Endodermal cell (in vitro differentiated cells): ENCODE data around the gene SRSF2. TPM values are rescaled to one million over a fixed set of nuclear protein-coding genes. Genes with fewer than 3 reads are reported as not detected.

Experiments
- DNase-seq: peaks from one replicate; pipeline ENCODE4 v3.0.0-alpha.2; 2017
- H3K27ac ChIP-seq: 2 replicates; pipeline ENCODE4 v1.5.1; 2013; ENCODE audit warnings: mild to moderate bottlenecking, low read depth, low read length, moderate library complexity
- H3K27me3 ChIP-seq: 2 replicates; pipeline ENCODE4 v1.6.1; 2013; ENCODE audit warnings: mild to moderate bottlenecking, low read length, moderate library complexity; ENCODE audit not compliant: insufficient read depth, control insufficient read depth, poor library complexity, severe bottlenecking
- H3K36me3 ChIP-seq: 2 replicates; pipeline ENCODE4 v1.7.0; 2013; ENCODE audit warnings: mild to moderate bottlenecking, low read length, moderate library complexity; ENCODE audit not compliant: control insufficient read depth, insufficient read depth
- H3K4me1 ChIP-seq: one replicate; pipeline ENCODE4 v1.7.0; 2013; ENCODE audit warnings: low read length; ENCODE audit not compliant: control insufficient read depth, insufficient read depth
- H3K4me3 ChIP-seq: 2 replicates; pipeline ENCODE4 v1.5.1; 2013; ENCODE audit warnings: mild to moderate bottlenecking, low read length, moderate library complexity
- H3K9ac ChIP-seq: 2 replicates; pipeline ENCODE4 v1.6.1; 2013; ENCODE audit warnings: mild to moderate bottlenecking, low read length, moderate library complexity; ENCODE audit not compliant: poor library complexity, severe bottlenecking; ENCODE audit errors: extremely low read depth
- H3K9me3 ChIP-seq: 2 replicates; pipeline ENCODE4 v1.6.1; 2013; ENCODE audit warnings: mild to moderate bottlenecking, low read length, moderate library complexity; ENCODE audit not compliant: control insufficient read depth
- H3K27ac Mint-ChIP-seq: 2 replicates; pipeline ENCODE4 v1.8.0; 2020; ENCODE audit warnings: mixed read lengths
- H3K27me3 Mint-ChIP-seq: 2 replicates; pipeline ENCODE4 v1.8.0; 2021; ENCODE audit warnings: mild to moderate bottlenecking, mixed read lengths; ENCODE audit not compliant: insufficient read depth
- H3K36me3 Mint-ChIP-seq: 2 replicates; pipeline ENCODE4 v1.8.0; 2020; ENCODE audit warnings: low read depth, mixed read lengths
- H3K4me1 Mint-ChIP-seq: 2 replicates; pipeline ENCODE4 v1.8.0; 2020; ENCODE audit warnings: mixed read lengths
- H3K4me3 Mint-ChIP-seq: 2 replicates; pipeline ENCODE4 v1.8.0; 2020; ENCODE audit warnings: mild to moderate bottlenecking, moderate library complexity, mixed read lengths
- H3K9me3 Mint-ChIP-seq: 2 replicates; pipeline ENCODE4 v1.8.0; 2020; ENCODE audit warnings: mild to moderate bottlenecking, mixed read lengths
- WGBS, 2 experiments: methylation state at CpG; one replicate each; pipeline versions ENCODE4 v1.1.5 to v1.1.7; 2013; ENCODE audit warnings: missing lambda C conversion rate in 2 of 2, mixed read lengths in 1 of 2; ENCODE audit not compliant: insufficient coverage in 1 of 2, insufficient read length in 1 of 2; 5-methylcytosine and 5-hydroxymethylcytosine counted together
- total RNA-seq, 2 donors: library from RNA; stranded (reverse); fragmentation: NEBNext Ultra II Directional in 1 of 2; extraction: Animal tissue kit (Norgen Biotek cat#: 25700) in 1 of 2; gene quantifications; 2 replicates in 1 of 2; 3 replicates in 1 of 2; pipeline ENCODE4 v1.2.1, GENCODE V29; 2021
- TF ChIP-seq, protein P1 (sequence below): fragments of 200-600 bp; sonication (generic); conservative IDR thresholded peaks from 2 replicates; pipeline ENCODE4 v1.5.0; 2021; ENCODE audit warnings: antibody characterized with exemption, mild to moderate bottlenecking

SRSF2 gene
- total RNA-seq, 2 donors from 2014 or later = 255 to 307 TPM

DNA sequence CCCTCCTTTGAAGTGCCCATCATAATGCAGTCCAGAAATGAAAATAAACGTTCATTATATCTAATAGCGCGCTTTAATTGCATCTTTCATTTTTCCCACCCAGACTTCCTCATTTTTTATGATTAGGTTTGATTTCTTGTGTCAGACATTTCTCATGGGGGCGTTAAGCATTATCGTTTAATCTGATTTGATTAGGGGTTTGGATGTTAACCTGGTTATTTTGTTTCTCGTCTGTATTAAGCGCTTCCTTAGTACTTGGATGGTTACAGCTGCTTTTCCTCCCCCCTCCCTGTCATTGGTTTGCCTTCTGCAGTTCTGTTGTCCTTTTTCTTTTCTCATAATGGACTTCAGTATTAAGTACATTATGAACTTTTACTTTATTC, 1.3 kb upstream of the SRSF2 start:
- peak overlapping the region; percentile 100 for H3K27ac Mint-ChIP-seq
- H3K36me3 ChIP-seq = peaks cover 49% of the 10 kb centered on the region
- WGBS, 2 experiments = 33% methylated on average over 4 of the region's 7 CpGs; no CpG with 5 or more reads in 1 of the 2 experiments
- peaks cover 9% of the 10 kb centered on the region for H3K4me1 ChIP-seq
- peak overlapping the region; percentile 100 for H3K4me3 Mint-ChIP-seq
- TF ChIP-seq, protein P1, sequence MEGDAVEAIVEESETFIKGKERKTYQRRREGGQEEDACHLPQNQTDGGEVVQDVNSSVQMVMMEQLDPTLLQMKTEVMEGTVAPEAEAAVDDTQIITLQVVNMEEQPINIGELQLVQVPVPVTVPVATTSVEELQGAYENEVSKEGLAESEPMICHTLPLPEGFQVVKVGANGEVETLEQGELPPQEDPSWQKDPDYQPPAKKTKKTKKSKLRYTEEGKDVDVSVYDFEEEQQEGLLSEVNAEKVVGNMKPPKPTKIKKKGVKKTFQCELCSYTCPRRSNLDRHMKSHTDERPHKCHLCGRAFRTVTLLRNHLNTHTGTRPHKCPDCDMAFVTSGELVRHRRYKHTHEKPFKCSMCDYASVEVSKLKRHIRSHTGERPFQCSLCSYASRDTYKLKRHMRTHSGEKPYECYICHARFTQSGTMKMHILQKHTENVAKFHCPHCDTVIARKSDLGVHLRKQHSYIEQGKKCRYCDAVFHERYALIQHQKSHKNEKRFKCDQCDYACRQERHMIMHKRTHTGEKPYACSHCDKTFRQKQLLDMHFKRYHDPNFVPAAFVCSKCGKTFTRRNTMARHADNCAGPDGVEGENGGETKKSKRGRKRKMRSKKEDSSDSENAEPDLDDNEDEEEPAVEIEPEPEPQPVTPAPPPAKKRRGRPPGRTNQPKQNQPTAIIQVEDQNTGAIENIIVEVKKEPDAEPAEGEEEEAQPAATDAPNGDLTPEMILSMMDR = no peak
- DNase-seq = no peak
- no peaks in the 10 kb centered on the region for H3K27me3 ChIP-seq
- H3K27ac ChIP-seq = peak overlapping the region; percentile 99
- peaks cover 28% of the 10 kb centered on the region for H3K4me1 Mint-ChIP-seq
- H3K27me3 Mint-ChIP-seq = no peaks in the 10 kb centered on the region
- H3K9ac ChIP-seq = peak overlapping the region; percentile 95
- H3K9me3 ChIP-seq = no peaks in the 10 kb centered on the region
- no peaks in the 10 kb centered on the region for H3K9me3 Mint-ChIP-seq
- H3K36me3 Mint-ChIP-seq = peaks cover 46% of the 10 kb centered on the region
- H3K4me3 ChIP-seq = peak overlapping the region; percentile 100

DNA sequence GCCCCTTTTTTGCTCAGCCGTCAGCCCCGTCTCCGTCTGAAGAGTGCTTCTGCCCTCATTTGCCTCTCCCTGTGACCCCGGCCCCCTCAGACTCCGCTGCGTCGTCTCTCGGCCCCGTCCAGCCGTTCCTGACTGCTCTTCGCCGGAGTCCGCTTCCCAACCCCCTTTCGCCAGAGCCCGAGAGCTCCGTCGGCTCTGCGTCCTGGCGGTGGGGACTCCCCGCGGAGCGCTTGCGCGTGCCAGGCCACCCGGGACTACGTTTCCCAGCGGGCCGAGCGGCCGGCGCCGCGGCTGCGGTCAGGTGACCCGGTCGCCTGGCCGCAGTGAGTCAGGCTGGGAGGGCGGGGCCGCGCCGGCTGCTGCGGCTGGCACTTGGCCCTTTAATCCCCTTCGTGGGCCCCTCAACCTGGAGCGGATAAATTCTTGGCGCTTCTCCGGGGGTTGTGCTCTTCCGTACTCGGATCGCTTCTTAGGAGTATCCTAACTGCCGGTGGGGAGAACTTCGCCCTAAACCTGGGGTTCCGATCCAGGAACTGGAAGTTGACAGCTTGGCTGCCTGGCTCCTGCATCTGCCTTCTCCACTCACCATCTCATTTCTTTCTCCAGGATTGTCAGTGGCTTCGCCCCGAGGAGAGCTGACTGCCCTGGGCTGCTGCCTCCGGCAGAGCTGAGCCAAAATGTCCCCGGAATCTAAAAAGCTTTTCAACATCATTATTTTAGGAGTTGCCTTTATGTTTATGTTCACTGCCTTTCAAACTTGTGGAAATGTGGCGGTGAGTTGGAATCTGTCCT, 741 bp upstream of the SRSF2 start, which contains the start of gene MFSD11:
Gene MFSD11 (plus strand): TSS at position 444 of the 792 bp plus-strand sequence. CDS start 234 bp downstream, at position 678.
- WGBS, 2 experiments = 0% methylated on average over 27 to 57 of the region's 57 CpGs
- Histone ChIP-seq H3K4me1 (peaks cover 9% of the 10 kb centered on the region), H3K27me3 (no peaks in the 10 kb centered on the region), H3K36me3 (peaks cover 52% of the 10 kb centered on the region), H3K4me3 (peak within 1 kb of the TSS; percentile 100), H3K9me3 (no peaks in the 10 kb centered on the region), H3K9ac (peak within 1 kb of the TSS; percentile 96), H3K27ac (peak within 1 kb of the TSS; percentile 99)
- TF ChIP-seq, protein P1 = no peak
- Mint-ChIP-seq H3K4me3 (peak within 1 kb of the TSS; percentile 100), H3K9me3 (no peaks in the 10 kb centered on the region), H3K27me3 (no peaks in the 10 kb centered on the region), H3K27ac (peak within 1 kb of the TSS; percentile 100), H3K36me3 (peaks cover 48% of the 10 kb centered on the region), H3K4me1 (peaks cover 28% of the 10 kb centered on the region)
- DNase-seq = peak; percentile 99

DNA sequence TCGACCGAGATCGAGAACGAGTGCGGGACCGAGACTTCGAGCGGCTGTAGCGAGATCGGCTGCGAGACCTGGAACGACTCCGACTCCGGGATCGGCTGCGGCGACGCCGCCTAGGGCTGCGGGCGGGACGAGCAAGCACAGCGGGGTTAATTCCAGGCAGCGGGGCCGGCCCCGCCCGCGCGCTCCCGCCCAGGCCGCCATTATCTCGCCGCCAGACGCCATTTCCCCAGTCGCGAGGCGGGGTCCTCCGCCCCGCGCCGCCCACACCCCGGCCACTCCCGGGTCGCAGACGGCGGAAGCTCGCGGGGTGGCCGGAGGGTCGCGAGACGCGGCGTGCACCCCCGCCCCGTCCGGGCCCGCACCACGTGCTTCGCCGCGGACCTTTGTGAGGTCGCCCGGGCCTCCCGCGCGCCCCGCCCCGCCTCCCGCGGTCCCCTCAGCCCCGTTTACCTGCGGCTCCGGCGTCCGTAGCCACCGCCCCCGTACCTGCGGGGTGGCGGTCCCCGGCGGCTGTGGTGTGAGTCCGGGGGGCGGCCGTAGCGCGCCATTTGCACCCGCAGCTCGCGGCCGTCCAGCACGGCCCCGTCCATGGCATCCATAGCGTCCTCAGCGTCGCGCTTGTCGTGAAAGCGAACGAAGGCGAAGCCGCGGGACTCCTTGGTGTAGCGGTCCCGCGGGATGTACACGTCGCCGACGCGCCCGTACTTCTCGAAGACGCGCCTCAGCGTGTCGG, 616 bp downstream of the SRSF2 start:
- H3K27ac Mint-ChIP-seq = peak overlapping the region; percentile 98
- H3K9me3 Mint-ChIP-seq = no peaks in the 10 kb centered on the region
- H3K4me1 Mint-ChIP-seq = peaks cover 28% of the 10 kb centered on the region
- peak; percentile 86 for DNase-seq
- Histone ChIP-seq H3K27ac (peak overlapping the region; percentile 95), H3K4me1 (peaks cover 9% of the 10 kb centered on the region), H3K4me3 (peak overlapping the region; percentile 90), H3K36me3 (peaks cover 52% of the 10 kb centered on the region), H3K9ac (peak overlapping the region; percentile 96), H3K9me3 (no peaks in the 10 kb centered on the region), H3K27me3 (no peaks in the 10 kb centered on the region)
- TF ChIP-seq, protein P1 = peak; percentile 47
- peak overlapping the region; percentile 100 for H3K4me3 Mint-ChIP-seq
- 0% methylated on average over 34 to 117 of the region's 117 CpGs for WGBS, 2 experiments
- H3K27me3 Mint-ChIP-seq = no peaks in the 10 kb centered on the region
- H3K36me3 Mint-ChIP-seq = peaks cover 44% of the 10 kb centered on the region
